Testis (tissue), 2 donors: ENCODE results near the gene ITIH5.

Source experiments
- CTCF ChIP-seq, 3 experiments: fragments of 450-650 bp in 2 of 3; fragments of 200-600 bp in 1 of 3; sonication (generic) in 1 of 3; IDR thresholded peaks; one replicate each; pipeline ENCODE4 v1.5.1; 2016 to 2019; ENCODE audit warnings: antibody characterized with exemption in 3 of 3, mild to moderate bottlenecking in 2 of 3, moderate library complexity in 1 of 3
- POLR2A ChIP-seq: fragments of 450-650 bp; IDR thresholded peaks from one replicate; pipeline ENCODE4 v1.6.1; 2017; ENCODE audit warnings: antibody characterized with exemption, mild to moderate bottlenecking, moderate library complexity

GRCh38 chr10:7546385-7546967 lies 120.3 kb downstream of the ITIH5 start:
- no peak for TF ChIP-seq CTCF (IDR thresholded peaks at IDR 0.05)
- no peak for TF ChIP-seq POLR2A
